Endothelial cell of umbilical vein (primary cell): ENCODE data around the gene LYPD1. TPM values are rescaled to one million over a fixed set of nuclear protein-coding genes. Genes with fewer than 3 reads are reported as not detected.

Experiments used
- BruUV-seq: library from RNA; stranded (reverse); fragments of 400-500 nt; replicated peaks from 2 replicates; lab custom pipeline; 2021; lab: Mats Ljungman, UMichigan
- CTCF ChIA-PET: fragments of 300-600, 350-600 bp; sonication (Branson Sonifier 250); formaldehyde crosslinking; loops from one replicate; lab custom pipeline; 2021; ENCODE audit warnings: antibody characterized with exemption, inconsistent platforms; lab: Charles Lee
- POLR2A ChIA-PET: fragments of 300-600, 350-600 bp; sonication (Branson Sonifier 250); formaldehyde crosslinking; loops from one replicate; lab custom pipeline; 2021; ENCODE audit warnings: antibody characterized with exemption, inconsistent platforms; lab: Charles Lee
- DNase-seq: peaks from one replicate; pipeline ENCODE4 v3.0.0-alpha.2; 2011; ENCODE audit warnings: low read depth, low spot score
- FAIRE-seq: peaks from 2 replicates; lab custom pipeline; 2011; peaks lifted over from hg19 to GRCh38; lab: Jason Lieb, UNC
- H2AFZ ChIP-seq: 2 replicates; pipeline ENCODE4 v1.6.0; 2012; ENCODE audit warnings: low read depth, low read length, control low read depth, inconsistent platforms
- H3K27ac ChIP-seq: 2 replicates; pipeline ENCODE4 v1.5.1; 2011; ENCODE audit warnings: low read depth, mild to moderate bottlenecking, control low read depth, low read length, moderate library complexity; ENCODE audit not compliant: insufficient read depth
- H3K27me3 ChIP-seq, 2 experiments: 2 replicates each; pipeline versions ENCODE4 v1.6.0 to v1.6.1; 2011; ENCODE audit warnings: low read length in 2 of 2, mixed read lengths in 1 of 2; ENCODE audit not compliant: control insufficient read depth in 2 of 2, insufficient read depth in 2 of 2
- H3K36me3 ChIP-seq, 2 experiments: 2 replicates in 1 of 2; 3 replicates in 1 of 2; pipeline ENCODE4 v1.5.1; 2011; ENCODE audit warnings: low read length in 2 of 2, mild to moderate bottlenecking in 1 of 2, moderate library complexity in 1 of 2; ENCODE audit not compliant: control insufficient read depth in 2 of 2, insufficient read depth in 2 of 2; ENCODE audit errors: extremely low read depth in 1 of 2
- H3K4me1 ChIP-seq: 3 replicates; pipeline ENCODE4 v1.5.1; 2011; ENCODE audit warnings: mild to moderate bottlenecking, low read length; ENCODE audit not compliant: control insufficient read depth, insufficient read depth; ENCODE audit errors: extremely low read depth
- H3K4me2 ChIP-seq: 2 replicates; pipeline ENCODE4 v1.6.1; 2011; ENCODE audit warnings: low read length, control low read depth, mixed read lengths; ENCODE audit not compliant: insufficient read depth
- H3K4me3 ChIP-seq, 3 experiments: fragments of 200-600 bp in 1 of 3; sonication (generic), shearing (Covaris generic) in 1 of 3; replicated peaks in 1 of 3; 2 replicates each; pipeline ENCODE4 v1.5.1; 2011 to 2016; ENCODE audit warnings: control low read depth in 3 of 3, low read length in 3 of 3, mild to moderate bottlenecking in 2 of 3, inconsistent platforms in 1 of 3, low read depth in 1 of 3, moderate library complexity in 1 of 3; ENCODE audit not compliant: insufficient read depth in 1 of 3
- H3K79me2 ChIP-seq: 2 replicates; pipeline ENCODE4 v1.6.0; 2012; ENCODE audit warnings: low read length, inconsistent platforms; ENCODE audit not compliant: control insufficient read depth, insufficient read depth
- H3K9ac ChIP-seq: replicated peaks from 2 replicates; pipeline ENCODE3; 2011; ENCODE audit warnings: low read length, control low read depth; ENCODE audit not compliant: insufficient read depth; ENCODE audit errors: extremely low read depth
- H3K9me1 ChIP-seq: replicated peaks from 3 replicates; pipeline ENCODE4 v1.6.0; 2011; ENCODE audit warnings: mild to moderate bottlenecking, low read length; ENCODE audit not compliant: control insufficient read depth, insufficient read depth; ENCODE audit errors: extremely low read depth
- H3K9me3 ChIP-seq: replicated peaks from 2 replicates; pipeline ENCODE4 v1.5.1; 2012; ENCODE audit warnings: low read length, inconsistent platforms; ENCODE audit not compliant: control insufficient read depth, insufficient read depth
- H4K20me1 ChIP-seq: replicated peaks from 2 replicates; pipeline ENCODE3; 2011; ENCODE audit warnings: mild to moderate bottlenecking, low read length; ENCODE audit not compliant: control insufficient read depth, insufficient read depth; ENCODE audit errors: extremely low read depth
- EZH2 ChIP-seq: IDR thresholded peaks from 2 replicates; pipeline ENCODE4 v1.6.1; 2012; ENCODE audit warnings: borderline replicate concordance, low read depth, mild to moderate bottlenecking, moderate library complexity, low read length, inconsistent platforms; ENCODE audit not compliant: severe bottlenecking
- FOS ChIP-seq: IDR thresholded peaks from 2 replicates; pipeline ENCODE4 v1.6.1; 2011; ENCODE audit warnings: mild to moderate bottlenecking, low read length, moderate library complexity, borderline replicate concordance; ENCODE audit not compliant: insufficient read depth
- GATA2 ChIP-seq: IDR thresholded peaks from 2 replicates; pipeline ENCODE4 v1.7.0; 2011; ENCODE audit warnings: low read depth, mild to moderate bottlenecking, moderate library complexity, mixed read lengths, low read length; ENCODE audit not compliant: insufficient read length, insufficient read depth
- JUN ChIP-seq: IDR thresholded peaks from 2 replicates; pipeline ENCODE4 v1.6.1; 2011; ENCODE audit warnings: borderline replicate concordance, low read depth; ENCODE audit not compliant: insufficient read length, insufficient read depth
- MYC ChIP-seq: IDR thresholded peaks from one replicate; pipeline ENCODE4 v1.6.1; 2011; ENCODE audit warnings: mild to moderate bottlenecking, low read depth, low read length
- POLR2A ChIP-seq: IDR thresholded peaks from 2 replicates; pipeline ENCODE4 v1.6.1; 2012; ENCODE audit warnings: low read depth, mild to moderate bottlenecking, control low read depth, low read length
- POLR2AphosphoS5 ChIP-seq: IDR thresholded peaks from 2 replicates; pipeline ENCODE4 v1.6.1; 2012; ENCODE audit warnings: low read depth, mild to moderate bottlenecking, control low read depth, low read length, moderate library complexity; ENCODE audit not compliant: insufficient read depth
- dilution Hi-C: fragments of 300-500 bp; cut with MboI; formaldehyde crosslinking; loops from one replicate; pipeline ENCODE4 v1.15.0; 2019; ENCODE audit warnings: low sequenced_read_pairs; ENCODE audit not compliant: extremely low pct_ligation_motif_present
- intact Hi-C: fragments of 100-400 bp; cut with micrococcal nuclease; formaldehyde crosslinking; loops from one replicate; pipeline ENCODE4 v1.10.0; 2022
- polyA plus RNA-seq, 4 experiments: library from polyadenylated mRNA; depleted of rRNA in 3 of 4; stranded (reverse) in 3 of 4; unstranded in 1 of 4; fragments of >200 nt; gene quantifications; 2 replicates each; pipeline versions ENCODE4 v1.2.1 to v1.2.3, GENCODE V29; 2011 to 2012; ENCODE audit warnings: missing spikeins in 1 of 4
- total RNA-seq: library from RNA; stranded (reverse); gene quantifications from 2 replicates; pipeline ENCODE4 v1.2.3, GENCODE V29; 2021
- TF ChIP-seq, protein P1 (sequence below), 2 donors: IDR thresholded peaks; 1 replicate in 1 of 2; 2 replicates in 1 of 2; pipeline ENCODE4 v1.5.1; 2011; ENCODE audit warnings: low read length in 2 of 2, mild to moderate bottlenecking in 2 of 2, moderate library complexity in 2 of 2, control low read depth in 1 of 2, inconsistent platforms in 1 of 2, low read depth in 1 of 2; ENCODE audit not compliant: insufficient read depth in 1 of 2; ENCODE audit errors: extremely low read depth in 1 of 2
- TF ChIP-seq, protein P2 (sequence below): IDR thresholded peaks from 2 replicates; pipeline ENCODE4 v1.6.1; 2011; ENCODE audit not compliant: insufficient read depth, insufficient read length

Gene LYPD1
- total and polyA plus RNA-seq, 2 donors (not counting 3 experiments of a cell fraction or from before 2014, with no cell fraction given): 76.6 to 105 TPM

DNA sequence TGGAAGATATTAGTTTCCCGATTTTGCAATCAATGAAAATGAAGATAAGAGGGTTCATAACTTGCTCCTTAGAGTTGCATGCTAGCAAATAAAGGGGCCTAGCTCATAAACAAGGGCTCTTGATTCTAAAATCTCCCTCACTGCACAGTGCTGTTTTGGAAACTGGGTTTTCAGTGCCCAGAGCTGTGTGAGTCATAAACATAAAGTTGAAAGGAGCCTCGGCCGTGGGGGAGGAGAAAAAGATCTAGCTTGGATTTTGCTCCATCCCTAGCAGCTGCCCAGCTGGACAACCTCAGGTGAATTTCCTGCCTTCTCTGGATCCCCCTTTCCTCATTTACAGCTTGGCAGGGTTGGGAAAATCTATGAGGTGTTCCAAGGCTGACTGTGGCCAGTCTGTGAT lies 42.5 kb downstream of the LYPD1 start:
- no peaks in the 10 kb centered on the region for H3K79me2 ChIP-seq
- no peak overlapping the region for H3K4me2 ChIP-seq
- H4K20me1 ChIP-seq: no peaks in the 10 kb centered on the region
- H3K27ac ChIP-seq: no peak overlapping the region
- H3K4me3 ChIP-seq: no peak overlapping the region
- no peaks in the 10 kb centered on the region for H3K9me3 ChIP-seq
- no peak overlapping the region for H2AFZ ChIP-seq
- H3K9me1 ChIP-seq: no peaks in the 10 kb centered on the region
- H3K36me3 ChIP-seq: no peaks in the 10 kb centered on the region
- H3K27me3 ChIP-seq: peaks cover 0 to 5% of the 10 kb centered on the region in 2 experiments
- H3K4me1 ChIP-seq: no peaks in the 10 kb centered on the region
- dilution Hi-C loops (no loop called here), intact Hi-C loops (no loop called here)
- DNase-seq (no peak), FAIRE-seq (no peak)
- no peak overlapping the region for H3K9ac ChIP-seq
- CTCF ChIA-PET: no interaction called here
- POLR2A ChIA-PET: no interaction called here
- TF ChIP-seq FOS (no peak), MYC (no peak), JUN (no peak), GATA2 (no peak), POLR2A (no peak), POLR2AphosphoS5 (no peak), EZH2 (no peak)
- TF ChIP-seq, protein P1, sequence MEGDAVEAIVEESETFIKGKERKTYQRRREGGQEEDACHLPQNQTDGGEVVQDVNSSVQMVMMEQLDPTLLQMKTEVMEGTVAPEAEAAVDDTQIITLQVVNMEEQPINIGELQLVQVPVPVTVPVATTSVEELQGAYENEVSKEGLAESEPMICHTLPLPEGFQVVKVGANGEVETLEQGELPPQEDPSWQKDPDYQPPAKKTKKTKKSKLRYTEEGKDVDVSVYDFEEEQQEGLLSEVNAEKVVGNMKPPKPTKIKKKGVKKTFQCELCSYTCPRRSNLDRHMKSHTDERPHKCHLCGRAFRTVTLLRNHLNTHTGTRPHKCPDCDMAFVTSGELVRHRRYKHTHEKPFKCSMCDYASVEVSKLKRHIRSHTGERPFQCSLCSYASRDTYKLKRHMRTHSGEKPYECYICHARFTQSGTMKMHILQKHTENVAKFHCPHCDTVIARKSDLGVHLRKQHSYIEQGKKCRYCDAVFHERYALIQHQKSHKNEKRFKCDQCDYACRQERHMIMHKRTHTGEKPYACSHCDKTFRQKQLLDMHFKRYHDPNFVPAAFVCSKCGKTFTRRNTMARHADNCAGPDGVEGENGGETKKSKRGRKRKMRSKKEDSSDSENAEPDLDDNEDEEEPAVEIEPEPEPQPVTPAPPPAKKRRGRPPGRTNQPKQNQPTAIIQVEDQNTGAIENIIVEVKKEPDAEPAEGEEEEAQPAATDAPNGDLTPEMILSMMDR (IDR thresholded peaks at IDR 0.05; ENCODE audit: extremely low read depth in 1 of 2, insufficient read depth in 1 of 2, low read depth in 1 of 2, low read length in 2 of 2): no peak
- TF ChIP-seq, protein P2, sequence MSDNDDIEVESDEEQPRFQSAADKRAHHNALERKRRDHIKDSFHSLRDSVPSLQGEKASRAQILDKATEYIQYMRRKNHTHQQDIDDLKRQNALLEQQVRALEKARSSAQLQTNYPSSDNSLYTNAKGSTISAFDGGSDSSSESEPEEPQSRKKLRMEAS: no peak
- BruUV-seq: no TSS peak
